Gastrocnemius medialis (tissue), 4 donors: ENCODE measurements around the gene LGI1.

Source experiments
- CTCF ChIP-seq, 5 experiments: fragments of 450-650 bp in 3 of 5; fragments of 200-600 bp in 2 of 5; sonication (generic) in 2 of 5; IDR thresholded peaks in 4 of 5; conservative IDR thresholded peaks in 1 of 5; 1 replicate in 4 of 5; 2 replicates in 1 of 5; pipeline ENCODE4 v1.5.1; 2016 to 2019; ENCODE audit warnings: antibody characterized with exemption in 5 of 5, mild to moderate bottlenecking in 3 of 5, moderate library complexity in 3 of 5
- POLR2A ChIP-seq, 2 donors: fragments of 450-650 bp; IDR thresholded peaks; one replicate each; pipeline ENCODE4 v1.6.1; 2017; ENCODE audit warnings: antibody characterized with exemption in 2 of 2, mild to moderate bottlenecking in 2 of 2, moderate library complexity in 2 of 2

- TF ChIP-seq POLR2A (IDR thresholded peaks at IDR 0.05) (no peak), CTCF (IDR thresholded peaks at IDR 0.05 in 4 of 5, conservative IDR thresholded peaks at IDR 0.05 in 1 of 5) (no peak)
These were observed 78.0 kb downstream of the LGI1 start for GRCh38 chr10:93835770-93836169.
